HUDEP-2 (cell line): ENCODE results near the gene MAP10.
"Not testable (repeated sequence)": the region's sequence is repeated elsewhere in the genome, so short reads cannot be mapped to it uniquely, and the experiment has no call there.

Experiments
- DNase-seq, 76 experiments: peaks; one replicate each; lab custom pipeline; 2025; ENCODE audit not compliant: unreplicated experiment in 76 of 76; lab: John Stamatoyannopoulos, UW

MAP10 gene, protein sequence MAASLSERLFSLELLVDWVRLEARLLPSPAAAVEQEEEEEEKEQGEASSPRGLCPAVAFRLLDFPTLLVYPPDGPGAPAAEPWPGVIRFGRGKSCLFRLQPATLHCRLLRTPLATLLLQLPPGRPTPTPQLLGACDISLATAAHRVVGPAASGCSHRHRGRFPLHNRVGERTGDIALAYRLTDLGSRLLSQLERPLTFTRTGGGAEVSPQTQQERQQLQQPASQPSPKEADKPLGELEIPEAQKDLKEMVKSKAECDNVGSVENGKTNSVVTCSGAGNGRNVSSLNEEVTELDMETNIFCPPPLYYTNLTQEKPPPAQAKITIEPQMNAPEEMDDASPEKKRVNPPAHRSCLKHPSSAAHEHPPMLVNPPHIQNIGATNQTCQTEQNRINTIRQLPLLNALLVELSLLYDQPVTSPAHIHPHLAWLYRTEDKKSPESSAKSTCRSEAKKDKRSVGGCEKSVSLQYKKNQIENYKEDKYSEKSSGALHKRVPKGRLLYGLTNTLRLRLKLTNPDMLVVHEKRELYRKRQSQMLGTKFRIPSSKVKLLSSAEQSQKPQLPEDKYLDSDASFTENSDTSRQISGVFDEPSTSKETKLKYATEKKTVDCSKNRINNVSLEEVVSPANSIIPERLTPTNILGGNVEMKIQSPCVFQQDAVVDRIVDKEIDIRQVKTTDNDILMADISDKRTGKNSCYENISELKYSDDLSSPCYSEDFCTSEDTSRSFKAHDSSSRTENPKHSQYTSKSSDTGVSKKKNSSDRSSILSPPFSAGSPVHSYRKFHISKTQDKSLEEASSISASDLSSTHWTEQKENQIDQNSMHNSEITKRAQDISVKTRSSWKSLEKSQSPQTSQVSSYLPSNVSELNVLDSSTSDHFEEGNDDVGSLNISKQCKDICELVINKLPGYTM

GRCh38 chr1:232805269-232806185 is at the start of gene MAP10:
Gene MAP10 (plus strand): TSS chr1:232805416. CDS start chr1:232805450, 34 bp downstream.
- DNase-seq = peak in 24 of 76 experiments; percentile 1 to 54 (median 14)

DNA sequence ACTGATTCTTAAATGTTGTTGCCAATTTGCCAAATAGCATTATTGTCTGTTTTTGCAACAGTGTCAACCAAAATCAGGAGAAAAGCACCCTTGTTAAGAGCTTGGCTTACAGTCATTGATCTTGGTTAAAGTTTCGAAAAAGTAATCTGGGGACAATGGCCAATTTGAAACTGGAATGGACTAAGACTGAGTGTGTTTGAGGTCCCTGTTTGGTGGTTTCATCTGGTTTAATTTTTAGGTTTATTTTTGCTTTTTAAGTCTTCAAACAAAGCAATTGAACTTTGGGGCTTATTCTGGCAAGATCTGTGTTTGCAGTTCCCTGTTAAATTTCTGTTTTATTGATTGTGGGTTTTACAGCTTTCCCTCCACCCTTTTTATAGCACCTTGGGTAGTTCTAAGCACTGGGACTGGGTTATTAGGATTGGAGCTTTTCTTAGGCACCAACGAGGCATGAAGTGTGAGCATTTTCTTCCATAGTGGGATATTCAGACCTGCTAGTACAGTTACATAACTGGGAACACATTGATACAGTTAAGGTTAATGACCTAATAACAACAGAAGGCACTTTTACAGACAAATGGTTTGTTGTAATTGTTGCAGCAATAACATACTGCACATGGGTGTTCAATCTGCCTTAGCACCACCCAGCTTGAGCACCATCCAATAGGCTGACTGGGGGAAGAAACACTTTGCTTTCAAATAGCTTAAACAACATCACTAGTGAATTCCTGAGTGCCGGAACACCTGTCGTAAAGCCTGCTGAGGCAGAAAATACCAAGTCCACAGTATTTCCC is 40.6 kb upstream of the MAP10 start:
- DNase-seq = no peak

- no peak for DNase-seq
Observed at GRCh38 chr1:232765542-232765941, 39.7 kb upstream of the MAP10 start.

- no peak for DNase-seq
Observed at GRCh38 chr1:232766241-232766890, 38.9 kb upstream of the MAP10 start.

DNA sequence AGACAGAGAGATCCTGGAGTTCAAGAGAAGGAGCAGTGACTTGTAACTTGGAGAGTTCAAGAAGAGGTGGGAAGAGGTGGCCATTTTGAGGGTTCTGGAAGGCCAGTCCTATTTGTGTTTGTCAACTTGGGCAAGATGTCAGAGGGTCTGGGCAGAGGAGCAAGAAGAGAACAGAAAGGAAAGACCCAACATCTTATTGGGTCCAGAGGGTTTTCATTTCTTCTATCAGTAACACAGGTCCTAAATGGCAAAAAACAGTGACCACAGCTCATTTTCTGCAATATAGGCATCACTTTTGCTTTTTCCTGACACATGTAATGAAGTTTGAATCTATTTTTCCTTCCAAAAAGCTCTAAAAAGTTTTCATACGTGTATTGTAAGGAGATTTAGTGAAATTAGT is 38.3 kb upstream of the MAP10 start:
- DNase-seq = no peak

DNA sequence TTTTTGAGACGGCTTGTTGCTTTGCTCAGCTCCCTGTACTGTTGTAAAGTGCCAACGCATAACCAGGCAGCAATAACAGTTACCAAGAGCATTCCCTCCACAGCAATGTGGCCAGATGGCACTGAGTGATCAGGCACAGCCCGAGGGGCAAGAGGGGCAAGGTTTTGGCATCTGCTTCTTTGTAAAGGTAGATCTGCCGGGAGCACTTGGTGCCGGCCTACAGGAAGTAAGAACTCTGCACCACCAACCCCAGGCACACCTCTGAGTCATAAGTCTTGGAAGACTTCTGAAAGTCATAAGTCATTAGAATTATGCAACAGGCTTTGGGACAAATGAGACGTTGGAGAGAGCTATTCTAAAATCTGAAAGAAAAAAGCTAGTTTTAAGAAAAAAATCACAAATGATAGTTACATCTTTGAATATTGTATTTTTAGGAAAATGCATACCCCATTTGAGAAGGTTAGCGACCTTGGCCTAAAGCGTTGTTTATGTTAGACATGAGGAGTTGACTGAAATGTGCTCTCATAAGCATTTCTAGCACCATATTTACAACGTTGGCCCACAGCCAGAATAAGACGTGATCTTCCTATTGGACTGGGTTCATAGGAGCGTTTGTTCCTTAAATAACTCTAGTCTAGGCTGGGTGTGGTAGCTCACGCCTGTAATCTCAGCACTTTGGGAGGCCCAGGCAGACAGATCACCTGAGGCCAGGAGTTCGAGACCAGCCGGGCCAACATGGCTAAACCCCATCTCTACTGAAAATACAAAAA is 37.7 kb upstream of the MAP10 start:
- DNase-seq = no peak

DNA sequence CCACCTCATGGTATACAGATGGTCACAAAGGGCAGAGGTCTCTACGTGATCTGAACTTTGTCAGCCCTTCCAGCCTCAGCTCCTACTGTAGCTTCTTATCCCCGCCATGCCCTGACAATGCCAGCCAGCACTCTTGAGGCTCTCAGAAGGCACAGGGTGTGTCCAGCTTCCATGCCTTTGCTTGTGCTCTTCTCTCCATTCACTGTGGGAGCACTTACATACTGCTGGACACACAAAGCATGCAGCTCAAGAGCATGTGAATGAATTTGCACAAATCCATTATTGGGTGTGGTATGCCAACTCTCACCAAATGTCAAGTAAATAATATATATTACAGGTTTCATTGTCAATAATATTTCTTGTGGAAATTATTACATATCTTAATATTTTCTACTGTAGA is 36.4 kb upstream of the MAP10 start:
- no peak for DNase-seq

DNA sequence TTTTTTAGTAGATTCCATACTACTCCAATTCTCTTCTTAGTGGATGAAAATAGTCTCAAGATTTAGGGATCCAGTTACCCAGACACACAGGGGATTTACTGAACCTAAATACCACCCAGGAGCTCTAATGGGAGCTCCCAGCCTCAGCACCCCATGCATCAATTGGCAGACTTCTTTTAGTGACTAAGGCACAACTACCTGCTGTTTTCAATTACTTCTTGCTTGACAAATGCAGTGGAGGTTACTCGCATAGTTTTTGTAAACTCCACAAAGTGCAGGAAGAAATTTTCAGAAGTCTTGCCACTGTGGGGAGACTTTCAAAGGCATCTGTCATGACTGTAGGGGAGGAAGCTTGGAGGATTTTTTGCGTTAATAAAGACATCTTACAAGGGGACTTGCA is 35.5 kb upstream of the MAP10 start:
- no peak for DNase-seq

GRCh38 chr1:232773752-232774151 is 31.5 kb upstream of the MAP10 start:
- DNase-seq = no peak

- DNase-seq = no peak
Observed at GRCh38 chr1:232776526-232777106, 28.6 kb upstream of the MAP10 start.

DNA sequence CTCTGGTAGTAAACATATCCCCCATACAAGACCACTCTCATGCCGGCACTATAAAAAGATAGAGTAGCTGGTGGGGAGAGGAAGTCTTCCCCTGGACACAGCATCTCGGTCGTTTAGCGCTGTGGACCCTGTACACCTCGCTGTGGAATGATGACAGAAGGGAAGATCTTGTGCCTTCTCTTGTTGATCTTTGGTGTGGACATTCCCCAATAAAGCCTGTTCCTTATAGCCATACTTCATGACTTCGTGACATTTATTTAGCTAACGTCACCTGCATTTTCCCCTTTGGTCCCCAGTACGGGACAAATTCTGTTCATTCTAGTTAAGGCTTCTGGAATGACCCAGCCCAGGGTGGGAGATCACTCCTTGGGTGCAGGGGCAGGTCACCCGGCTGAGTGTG is 24.9 kb upstream of the MAP10 start:
- DNase-seq = no peak

DNA sequence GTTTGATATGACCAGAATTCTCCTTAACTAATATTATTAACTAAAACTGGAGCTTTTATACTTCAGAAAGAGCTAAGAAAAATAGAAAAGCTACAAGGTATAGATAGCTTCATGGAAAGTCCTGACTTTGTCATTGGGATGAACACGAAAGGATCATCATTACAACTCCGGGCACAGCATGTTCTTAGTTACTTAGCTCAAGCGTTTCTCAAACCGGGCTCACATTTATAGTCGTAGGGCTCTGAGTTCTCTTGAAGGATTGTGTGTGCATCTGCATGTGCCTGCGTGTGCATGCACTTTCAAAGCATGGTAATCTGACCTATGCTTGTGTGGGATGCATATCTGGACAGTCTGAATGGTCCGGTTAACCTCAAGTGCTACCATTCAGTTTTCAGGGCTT is 20.4 kb upstream of the MAP10 start:
- DNase-seq = no peak

- DNase-seq = not testable (repeated sequence)
Observed at GRCh38 chr1:232785630-232786029, 19.6 kb upstream of the MAP10 start.

- DNase-seq = no peak
Observed at GRCh38 chr1:232786845-232787455, 18.3 kb upstream of the MAP10 start.

GRCh38 chr1:232788235-232788872 is 16.9 kb upstream of the MAP10 start:
- DNase-seq = no peak

- no peak for DNase-seq
Observed at GRCh38 chr1:232789651-232790050, 15.6 kb upstream of the MAP10 start.

DNA sequence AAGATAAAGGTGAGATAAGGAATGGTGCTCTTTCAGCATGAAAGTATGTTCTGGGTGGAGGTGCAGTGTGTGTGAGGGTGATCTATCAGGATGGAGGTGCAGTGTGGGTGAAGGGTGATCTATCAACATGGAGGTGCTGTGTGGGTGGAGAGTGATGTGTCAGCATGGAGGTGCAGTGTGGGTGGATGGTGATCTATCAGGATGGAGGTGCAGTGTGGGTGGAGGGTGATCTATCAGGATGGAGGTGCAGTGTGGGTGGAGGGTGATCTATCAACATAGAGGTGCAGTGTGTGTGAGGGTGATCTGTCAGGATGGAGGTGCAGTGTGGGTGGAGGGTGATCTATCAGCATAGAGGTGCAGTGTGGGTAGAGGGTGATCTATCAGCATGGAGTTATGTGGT is 12.3 kb upstream of the MAP10 start:
- DNase-seq = no peak
